ENCODE measurements around the gene A3GALT2.

DNA sequence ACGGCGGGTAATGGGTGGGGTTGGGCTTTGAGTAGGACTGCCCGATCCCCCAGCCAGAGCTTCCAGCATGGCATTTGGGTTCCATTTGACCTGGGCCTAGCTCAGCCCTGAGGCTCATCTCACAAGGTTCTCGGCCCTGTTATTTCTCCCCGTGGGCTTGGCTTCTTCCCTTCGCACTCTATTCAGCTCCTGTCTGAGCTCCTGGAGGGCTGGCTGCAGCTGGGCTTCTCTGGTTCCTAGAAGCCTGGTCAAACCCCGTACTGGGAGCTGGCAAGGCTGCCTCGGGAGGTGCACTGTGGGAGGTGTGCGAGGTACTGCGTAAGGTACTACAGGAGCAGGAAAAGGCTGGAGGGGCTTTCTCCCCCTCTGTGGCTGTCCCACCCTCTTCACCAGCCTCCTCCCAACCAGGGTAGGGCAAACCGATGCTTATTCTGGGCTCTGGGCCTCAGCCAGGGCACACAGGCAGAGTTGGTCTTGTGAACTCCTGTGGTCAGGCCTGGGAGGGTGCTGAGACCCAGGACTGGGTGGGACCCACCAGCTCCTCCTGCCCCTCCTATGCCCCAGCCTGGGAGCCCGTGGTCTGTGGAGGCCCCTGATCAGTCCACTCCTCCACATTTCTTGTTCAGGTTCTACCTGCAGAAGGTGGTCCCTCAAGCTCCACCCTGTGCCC lies 814 bp downstream of the A3GALT2 start:
- TF ChIP-seq CTCF (IDR thresholded peaks at IDR 0.05; ENCODE audit: low read depth, low read length): no peak
- no peak for TF ChIP-seq POLR2A (IDR thresholded peaks at IDR 0.05; ENCODE audit: extremely low read depth, insufficient read length)

Measured in NB4 (cell line).